8988T (cell line): Measurements from ENCODE around the gene UQCC5.

Experiments used
- DNase-seq: peaks from one replicate; pipeline ENCODE4 v3.0.0; 2011

UQCC5 gene

GRCh38 chr3:52534281-52535183 is 1.9 kb upstream of the UQCC5 start:
- peak; percentile 48 for DNase-seq

GRCh38 chr3:52535411-52536111 is 844 bp upstream of the UQCC5 start:
- peak; percentile 33 for DNase-seq

- no peak for DNase-seq
Measured at GRCh38 chr3:52536112-52536368, 365 bp upstream of the UQCC5 start.

GRCh38 chr3:52537165-52537620 is 788 bp downstream of the UQCC5 start:
- DNase-seq = no peak

- no peak for DNase-seq
Measured at GRCh38 chr3:52537726-52538421, 1.5 kb downstream of the UQCC5 start.

- no peak for DNase-seq
Measured at GRCh38 chr3:52539010-52539653, 2.7 kb downstream of the UQCC5 start.

- no peak for DNase-seq
Measured at GRCh38 chr3:52541050-52541449, 4.6 kb downstream of the UQCC5 start.

GRCh38 chr3:52544937-52545336 is 8.5 kb downstream of the UQCC5 start:
- no peak for DNase-seq

GRCh38 chr3:52546111-52546901 is 9.9 kb downstream of the UQCC5 start:
- DNase-seq = no peak

GRCh38 chr3:52547143-52547542 is 10.7 kb downstream of the UQCC5 start:
- no peak for DNase-seq

- DNase-seq = no peak
Measured at GRCh38 chr3:52551118-52551517, 14.7 kb downstream of the UQCC5 start.

GRCh38 chr3:52552089-52552488 is 15.7 kb downstream of the UQCC5 start:
- DNase-seq = no peak

GRCh38 chr3:52554026-52554755 is 17.8 kb downstream of the UQCC5 start:
- no peak for DNase-seq

- DNase-seq = no peak
Measured at GRCh38 chr3:52555056-52555455, 18.7 kb downstream of the UQCC5 start.

- no peak for DNase-seq
Measured at GRCh38 chr3:52557011-52557960, 20.9 kb downstream of the UQCC5 start.

- DNase-seq = no peak
Measured at GRCh38 chr3:52558436-52558835, 22.0 kb downstream of the UQCC5 start.

GRCh38 chr3:52561028-52561747 is 24.8 kb downstream of the UQCC5 start:
- no peak for DNase-seq

- DNase-seq = no peak
Measured at GRCh38 chr3:52563984-52564383, 27.6 kb downstream of the UQCC5 start.

GRCh38 chr3:52568069-52568468 is 31.7 kb downstream of the UQCC5 start:
- DNase-seq = no peak

- DNase-seq = no peak
Measured at GRCh38 chr3:52570076-52570475, 33.7 kb downstream of the UQCC5 start.
